Suppressor macrophage treated with lipopolysaccharide for 4 hours (primary cell): ENCODE measurements around the gene LCOR.
"Not testable (repeated sequence)": the region's sequence is repeated elsewhere in the genome, so short reads cannot be mapped to it uniquely, and the experiment has no call there.

Experiments
- DNase-seq: peaks from one replicate; pipeline ENCODE4 v3.0.0-alpha.2; 2020

LCOR gene

GRCh38 chr10:96840841-96841518 is 8.9 kb downstream of the LCOR start:
- DNase-seq, result peak; percentile 26

- DNase-seq, result no peak
These were observed 11.0 kb downstream of the LCOR start for GRCh38 chr10:96842896-96843723.

- DNase-seq, result no peak
These were observed 11.7 kb downstream of the LCOR start for GRCh38 chr10:96843823-96844222.

- DNase-seq, result no peak
These were observed 14.3 kb downstream of the LCOR start for GRCh38 chr10:96846395-96846794.

- no peak for DNase-seq
These were observed 14.8 kb downstream of the LCOR start for GRCh38 chr10:96846926-96847325.

GRCh38 chr10:96847356-96847755 is 15.3 kb downstream of the LCOR start:
- DNase-seq, result not testable (repeated sequence)

- DNase-seq, result no peak
These were observed 18.0 kb downstream of the LCOR start for GRCh38 chr10:96850113-96850512.

GRCh38 chr10:96850825-96851224 is 18.7 kb downstream of the LCOR start:
- DNase-seq, result no peak

GRCh38 chr10:96851281-96851680 is 19.2 kb downstream of the LCOR start:
- DNase-seq, result no peak

GRCh38 chr10:96856317-96856716 is 24.2 kb downstream of the LCOR start:
- no peak for DNase-seq

- DNase-seq, result no peak
These were observed 25.4 kb downstream of the LCOR start for GRCh38 chr10:96857301-96858012.

- no peak for DNase-seq
These were observed 26.1 kb downstream of the LCOR start for GRCh38 chr10:96858038-96858705.

GRCh38 chr10:96858706-96859050 is 26.6 kb downstream of the LCOR start:
- DNase-seq, result no peak

GRCh38 chr10:96860631-96861277 is 28.7 kb downstream of the LCOR start:
- no peak for DNase-seq

- DNase-seq, result no peak
These were observed 31.9 kb downstream of the LCOR start for GRCh38 chr10:96863922-96864543.

GRCh38 chr10:96873086-96873485 is 41.0 kb downstream of the LCOR start:
- no peak for DNase-seq

- no peak for DNase-seq
These were observed 41.8 kb downstream of the LCOR start for GRCh38 chr10:96873756-96874467.

GRCh38 chr10:96878057-96878456 is 46.0 kb downstream of the LCOR start:
- DNase-seq, result no peak

- no peak for DNase-seq
These were observed 48.5 kb downstream of the LCOR start for GRCh38 chr10:96880575-96880974.

GRCh38 chr10:96889415-96890171 is 57.5 kb downstream of the LCOR start:
- no peak for DNase-seq

- DNase-seq, result peak; percentile 23
These were observed 58.0 kb downstream of the LCOR start for GRCh38 chr10:96890172-96890513.
